B cell (primary cell): Measurements from ENCODE around the gene GGCT.

Source experiments
- CTCF ChIP-seq: fragments of 200-600 bp; IDR thresholded peaks from one replicate; pipeline ENCODE4 v1.8.0; 2022; ENCODE audit warnings: antibody characterized with exemption, mild to moderate bottlenecking
- EZH2 ChIP-seq: IDR thresholded peaks from 2 replicates; pipeline ENCODE4 v1.6.1; 2012; ENCODE audit warnings: borderline replicate concordance, low read depth, mild to moderate bottlenecking, moderate library complexity, low read length; ENCODE audit not compliant: insufficient read depth, poor library complexity, severe bottlenecking

GRCh38 chr7:30528779-30529178 is 24.1 kb upstream of the GGCT start:
- TF ChIP-seq CTCF (peak; percentile 10), EZH2 (no peak)
